HEK293T (cell line): ENCODE measurements around the gene NT5DC1.

Source experiments
- CTCF ChIA-PET: fragments of 350-600 bp; formaldehyde crosslinking; extraction: SDS; loops from one replicate; lab custom pipeline; 2021; ENCODE audit warnings: antibody characterized with exemption, inconsistent platforms; lab: Yijun Ruan, JAX
- POLR2A ChIA-PET: fragments of 350-600 bp; formaldehyde crosslinking; extraction: SDS; loops from one replicate; lab custom pipeline; 2020; ENCODE audit warnings: antibody characterized with exemption, inconsistent platforms; lab: Yijun Ruan, JAX
- DNase-seq: peaks from one replicate; pipeline ENCODE4 v3.0.0; 2012; ENCODE audit warnings: mixed read lengths; ENCODE audit errors: extremely low spot score
- ARNT ChIP-seq: fragments of 450-650 bp; IDR thresholded peaks from 2 replicates; pipeline ENCODE4 v1.6.1; 2017; ENCODE audit warnings: mild to moderate bottlenecking
- BHLHE40 ChIP-seq: fragments of 450-650 bp; IDR thresholded peaks from 2 replicates; pipeline ENCODE4 v1.6.1; 2016; ENCODE audit warnings: mild to moderate bottlenecking, moderate library complexity, borderline replicate concordance
- CTBP1 ChIP-seq: fragments of 450-650 bp; IDR thresholded peaks from 2 replicates; pipeline ENCODE4 v1.6.1; 2016; ENCODE audit warnings: borderline replicate concordance
- ELF4 ChIP-seq: fragments of 450-650 bp; IDR thresholded peaks from 2 replicates; pipeline ENCODE4 v1.6.1; 2017; ENCODE audit warnings: antibody characterized with exemption
- FOXA1 ChIP-seq: fragments of 450-650 bp; IDR thresholded peaks from 2 replicates; pipeline ENCODE4 v1.6.1; 2016; ENCODE audit warnings: mild to moderate bottlenecking
- FOXK2 ChIP-seq: fragments of 450-650 bp; IDR thresholded peaks from 2 replicates; pipeline ENCODE4 v1.6.1; 2016; ENCODE audit warnings: mild to moderate bottlenecking
- FOXM1 ChIP-seq: fragments of 450-650 bp; IDR thresholded peaks from 2 replicates; pipeline ENCODE4 v1.6.1; 2017; ENCODE audit warnings: mild to moderate bottlenecking, borderline replicate concordance
- HDGF ChIP-seq: fragments of 450-650 bp; IDR thresholded peaks from 2 replicates; pipeline ENCODE4 v1.6.1; 2017; ENCODE audit warnings: antibody characterized with exemption, borderline replicate concordance
- L3MBTL2 ChIP-seq: fragments of 450-650 bp; conservative IDR thresholded peaks from 2 replicates; pipeline ENCODE4 v1.6.1; 2016; ENCODE audit warnings: mild to moderate bottlenecking
- LEF1 ChIP-seq: fragments of 450-650 bp; IDR thresholded peaks from 2 replicates; pipeline ENCODE4 v1.6.1; 2017; ENCODE audit warnings: mild to moderate bottlenecking, borderline replicate concordance
- NFRKB ChIP-seq: fragments of 450-650 bp; IDR thresholded peaks from 2 replicates; pipeline ENCODE4 v1.6.1; 2016; ENCODE audit warnings: mild to moderate bottlenecking, moderate library complexity
- SP1 ChIP-seq: fragments of 450-650 bp; IDR thresholded peaks from 2 replicates; pipeline ENCODE4 v1.6.1; 2017
- SUZ12 ChIP-seq: fragments of 450-650 bp; IDR thresholded peaks from 2 replicates; pipeline ENCODE4 v1.6.1; 2016; ENCODE audit warnings: mild to moderate bottlenecking
- TARDBP ChIP-seq: fragments of 450-650 bp; IDR thresholded peaks from 2 replicates; pipeline ENCODE4 v1.6.1; 2016
- ZNF384 ChIP-seq: fragments of 450-650 bp; IDR thresholded peaks from 2 replicates; pipeline ENCODE4 v1.6.1; 2016
- TF ChIP-seq, protein P1 (sequence below): fragments of 450-650 bp; IDR thresholded peaks from 2 replicates; pipeline ENCODE4 v1.6.1; 2016

NT5DC1 gene

DNA sequence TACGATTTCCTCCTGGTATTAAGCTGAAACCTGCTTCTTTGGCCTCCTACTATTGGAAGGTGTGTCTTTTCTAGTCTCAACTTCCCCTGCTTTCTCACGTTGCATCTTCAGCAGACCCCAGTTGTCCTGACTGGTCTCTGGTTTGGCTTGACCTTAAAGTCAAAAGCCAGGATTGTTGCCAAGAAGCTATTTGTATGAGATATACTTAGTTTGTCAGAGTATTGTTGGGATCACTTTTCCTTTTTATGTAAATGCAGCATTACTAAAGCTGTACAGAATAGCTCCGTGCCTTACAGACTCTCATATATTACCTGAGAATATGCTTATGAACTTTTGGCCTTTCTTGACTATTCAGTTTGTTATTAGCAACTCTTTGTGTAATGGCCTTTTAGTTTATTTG, 92.1 kb downstream of the NT5DC1 start:
- ChIA-PET CTCF (no interaction called here), POLR2A (no interaction called here)
- no peak for DNase-seq
- TF ChIP-seq, protein P1, sequence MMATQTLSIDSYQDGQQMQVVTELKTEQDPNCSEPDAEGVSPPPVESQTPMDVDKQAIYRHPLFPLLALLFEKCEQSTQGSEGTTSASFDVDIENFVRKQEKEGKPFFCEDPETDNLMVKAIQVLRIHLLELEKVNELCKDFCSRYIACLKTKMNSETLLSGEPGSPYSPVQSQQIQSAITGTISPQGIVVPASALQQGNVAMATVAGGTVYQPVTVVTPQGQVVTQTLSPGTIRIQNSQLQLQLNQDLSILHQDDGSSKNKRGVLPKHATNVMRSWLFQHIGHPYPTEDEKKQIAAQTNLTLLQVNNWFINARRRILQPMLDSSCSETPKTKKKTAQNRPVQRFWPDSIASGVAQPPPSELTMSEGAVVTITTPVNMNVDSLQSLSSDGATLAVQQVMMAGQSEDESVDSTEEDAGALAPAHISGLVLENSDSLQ: no peak
- TF ChIP-seq CTBP1 (no peak), LEF1 (no peak), ARNT (no peak), HDGF (no peak), FOXM1 (no peak), BHLHE40 (no peak), FOXK2 (no peak), ELF4 (no peak), SP1 (no peak)

- POLR2A ChIA-PET: no interaction called here
- no peak for TF ChIP-seq ARNT
- no peak for TF ChIP-seq SUZ12
- TF ChIP-seq HDGF: no peak
- TF ChIP-seq FOXA1: no peak
- TF ChIP-seq FOXK2: no peak
- TF ChIP-seq SP1: no peak
- no peak for TF ChIP-seq CTBP1
- no peak for TF ChIP-seq NFRKB
- TF ChIP-seq L3MBTL2: no peak
These were observed 96.2 kb downstream of the NT5DC1 start for GRCh38 chr6:116196841-116197240.

DNA sequence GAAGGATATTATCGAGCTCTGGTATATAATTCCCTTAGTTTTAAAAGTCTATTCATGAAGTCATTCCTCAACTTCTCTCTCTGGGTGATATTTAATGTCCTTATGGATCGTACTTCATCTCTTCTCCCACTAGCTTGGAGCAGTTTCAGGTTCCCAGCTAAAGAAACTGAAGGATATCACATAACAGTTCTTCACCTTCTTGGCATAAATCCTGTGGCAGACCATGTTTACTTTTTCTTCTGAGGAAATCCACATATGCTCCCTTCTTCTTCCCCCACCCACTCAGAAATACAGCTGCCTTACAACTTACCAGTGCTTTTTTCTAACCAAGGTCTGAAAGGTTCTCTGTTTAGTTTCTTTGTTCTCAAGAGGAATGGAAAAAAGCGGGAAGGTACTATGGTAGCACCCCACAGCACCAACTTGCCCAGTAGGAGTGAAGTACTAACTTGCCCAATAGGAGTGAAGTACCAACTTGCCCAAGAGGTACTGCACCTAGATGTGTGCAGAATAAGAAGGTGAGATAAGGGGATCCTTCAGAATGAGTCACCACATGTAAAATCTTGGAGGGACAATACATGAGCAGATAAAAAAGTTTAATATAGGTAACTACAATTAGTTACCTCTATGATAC, 100.1 kb downstream of the NT5DC1 start:
- TF ChIP-seq FOXM1 (no peak), CTBP1 (no peak), FOXK2 (no peak), LEF1 (no peak), HDGF (no peak), ELF4 (no peak), ZNF384 (no peak), FOXA1 (no peak), SP1 (no peak), TARDBP (no peak), BHLHE40 (no peak)
- TF ChIP-seq, protein P1: no peak
- DNase-seq: no peak
- ChIA-PET CTCF (no interaction called here), POLR2A (no interaction called here)

More at GRCh38 chr6:116196841-116197240, 96.2 kb downstream of the NT5DC1 start:
- CTCF ChIA-PET: interaction anchor here (1.2 kb wide), 1 partner anchor 21 kb away, joined by 3 read pairs; no protein-coding TSS in a partner anchor
- no peak for DNase-seq

GRCh38 chr6:116201538-116201937, 100.9 kb downstream of the NT5DC1 start:
- ChIA-PET POLR2A (no interaction called here), CTCF (no interaction called here)
- DNase-seq: no peak
- no peak for TF ChIP-seq NFRKB
- no peak for TF ChIP-seq FOXK2

DNA sequence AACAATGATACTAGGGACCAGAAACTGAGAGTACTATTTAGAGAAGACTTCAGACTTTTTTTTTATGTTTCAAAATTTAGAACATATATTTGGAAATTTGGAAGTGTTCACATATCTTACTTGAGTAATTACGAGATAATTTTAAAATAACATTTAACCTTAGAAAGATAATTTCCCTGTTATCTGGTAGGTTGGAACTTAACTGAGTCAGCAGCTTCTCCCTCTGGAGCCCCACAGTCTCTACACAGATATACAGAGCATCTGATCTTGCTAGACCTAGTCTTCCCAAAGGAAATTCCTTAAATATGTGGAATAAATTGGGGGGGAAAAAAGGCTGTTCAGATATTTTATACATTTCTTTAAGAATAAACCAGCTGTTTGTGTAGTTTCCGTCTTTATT, 104.6 kb downstream of the NT5DC1 start:
- TF ChIP-seq ZNF384: no peak
- POLR2A ChIA-PET: no interaction called here
- DNase-seq: no peak
- CTCF ChIA-PET: interaction anchor here (0.5 to 1.2 kb wide), 2 partner anchors 15 to 759 kb away, joined by 4 read pairs; no protein-coding TSS in a partner anchor

- CTCF ChIA-PET: interaction anchor here (1.5 kb wide), 1 partner anchor 11 kb away, joined by 6 read pairs; no protein-coding TSS in a partner anchor
- DNase-seq: no peak
- POLR2A ChIA-PET: no interaction called here
These were observed 105.7 kb downstream of the NT5DC1 start for GRCh38 chr6:116206231-116206903.

More at GRCh38 chr6:116206231-116206903, 105.7 kb downstream of the NT5DC1 start:
- TF ChIP-seq SP1 (no peak), L3MBTL2 (no peak), NFRKB (no peak), CTBP1 (no peak), ELF4 (no peak), FOXM1 (no peak), TARDBP (no peak), BHLHE40 (no peak), FOXK2 (no peak), LEF1 (no peak)
- TF ChIP-seq, protein P1: no peak
